ENCODE data around the gene RBMS2.

The RBMS2 gene

GRCh38 chr12:56581418-56582145 lies 60.0 kb downstream of the RBMS2 start:
- DNase-seq (ENCODE audit: low read depth in 2 of 2): peak; percentile 26 to 37

- no peak for DNase-seq (ENCODE audit: low read depth in 2 of 2)
Measured at GRCh38 chr12:56585098-56585497, 63.5 kb downstream of the RBMS2 start.

GRCh38 chr12:56589783-56590182 lies 68.2 kb downstream of the RBMS2 start:
- no peak for DNase-seq (ENCODE audit: low read depth in 2 of 2)

- DNase-seq (ENCODE audit: low read depth in 2 of 2): peak in 1 of 2 donors; percentile 8
Measured at GRCh38 chr12:56590237-56590830, 68.7 kb downstream of the RBMS2 start.

- DNase-seq (ENCODE audit: low read depth in 2 of 2): no peak
Measured at GRCh38 chr12:56591126-56591525, 69.5 kb downstream of the RBMS2 start.

- no peak for DNase-seq (ENCODE audit: low read depth in 2 of 2)
Measured at GRCh38 chr12:56591961-56592360, 70.3 kb downstream of the RBMS2 start.

GRCh38 chr12:56593909-56594621 lies 72.4 kb downstream of the RBMS2 start:
- peak; percentile 19 to 30 for DNase-seq (ENCODE audit: low read depth in 2 of 2)

GRCh38 chr12:56596815-56597214 lies 75.2 kb downstream of the RBMS2 start:
- no peak for DNase-seq (ENCODE audit: low read depth in 2 of 2)

GRCh38 chr12:56599041-56599440 lies 77.4 kb downstream of the RBMS2 start:
- DNase-seq (ENCODE audit: low read depth in 2 of 2): no peak

GRCh38 chr12:56599797-56600196 lies 78.2 kb downstream of the RBMS2 start:
- no peak for DNase-seq (ENCODE audit: low read depth in 2 of 2)

- DNase-seq (ENCODE audit: low read depth in 2 of 2): no peak
Measured at GRCh38 chr12:56600753-56601152, 79.1 kb downstream of the RBMS2 start.

- DNase-seq (ENCODE audit: low read depth in 2 of 2): peak; percentile 4
Measured at GRCh38 chr12:56601503-56601902, 79.9 kb downstream of the RBMS2 start.

- no peak for DNase-seq (ENCODE audit: low read depth in 2 of 2)
Measured at GRCh38 chr12:56602239-56602638, 80.6 kb downstream of the RBMS2 start.

GRCh38 chr12:56604355-56604754 lies 82.7 kb downstream of the RBMS2 start:
- DNase-seq (ENCODE audit: low read depth in 2 of 2): no peak

- no peak for DNase-seq (ENCODE audit: low read depth in 2 of 2)
Measured at GRCh38 chr12:56614627-56615026, 93.0 kb downstream of the RBMS2 start.

- DNase-seq (ENCODE audit: low read depth in 2 of 2): no peak
Measured at GRCh38 chr12:56616244-56616643, 94.6 kb downstream of the RBMS2 start.

GRCh38 chr12:56616925-56617324 lies 95.3 kb downstream of the RBMS2 start:
- DNase-seq (ENCODE audit: low read depth in 2 of 2): no peak

- no peak for DNase-seq (ENCODE audit: low read depth in 2 of 2)
Measured at GRCh38 chr12:56622535-56622934, 100.9 kb downstream of the RBMS2 start.

- no peak for DNase-seq (ENCODE audit: low read depth in 2 of 2)
Measured at GRCh38 chr12:56626701-56627100, 105.1 kb downstream of the RBMS2 start.

- DNase-seq (ENCODE audit: low read depth in 2 of 2): peak in 1 of 2 donors; percentile 40
Measured at GRCh38 chr12:56628671-56629458, 107.2 kb downstream of the RBMS2 start.

GRCh38 chr12:56629459-56630179 lies 108.0 kb downstream of the RBMS2 start:
- no peak for DNase-seq (ENCODE audit: low read depth in 2 of 2)

All from stimulated activated CD8-positive, alpha-beta memory T cell treated with anti-CD3 and anti-CD28 coated beads, Interleukin-15, amount 100 ng/mL, for 48 hours (primary cell).